ENCODE data around the gene GPR107. TPM values are rescaled to one million over a fixed set of nuclear protein-coding genes. Genes with fewer than 3 reads are reported as not detected.
A peak's percentile ranks its signal among the peaks of the same experiment; 100 is the strongest.

Gene GPR107
- total and polyA plus RNA-seq, 12 donors = 8.9 to 45.9 (median 30.8) TPM

- Histone ChIP-seq H3K4me3 (peak overlapping the region in 1 of 4 donors; percentile 44), H3K36me3 (replicated peaks in 1 of 2) (no peaks in the 10 kb centered on the region), H3K9me3 (replicated peaks in 1 of 3) (no peaks in the 10 kb centered on the region), H3K27me3 (no peaks in the 10 kb centered on the region), H3K4me1 (replicated peaks in 1 of 2) (peaks cover 30 to 49% of the 10 kb centered on the region in 2 donors), H3K27ac (peak overlapping the region in 4 of 5 donors; percentile 71 to 96 (median 86))
- TF ChIP-seq CTCF (IDR thresholded peaks at IDR 0.05) (no peak), POLR2A (IDR thresholded peaks at IDR 0.05) (no peak)
- intact Hi-C loops (cut with DNase I) = loop anchor here in 1 of 2 donors (10.0 kb wide), 2 partner anchors 47 to 73 kb away; no protein-coding TSS in a partner anchor
- DNase-seq = no peak
- 35 to 72% (median 41%) methylated on average over 6 to 9 of the region's 9 CpGs for WGBS, 4 donors
These were observed 133.8 kb downstream of the GPR107 start for GRCh38 chr9:130187523-130187846.

DNA sequence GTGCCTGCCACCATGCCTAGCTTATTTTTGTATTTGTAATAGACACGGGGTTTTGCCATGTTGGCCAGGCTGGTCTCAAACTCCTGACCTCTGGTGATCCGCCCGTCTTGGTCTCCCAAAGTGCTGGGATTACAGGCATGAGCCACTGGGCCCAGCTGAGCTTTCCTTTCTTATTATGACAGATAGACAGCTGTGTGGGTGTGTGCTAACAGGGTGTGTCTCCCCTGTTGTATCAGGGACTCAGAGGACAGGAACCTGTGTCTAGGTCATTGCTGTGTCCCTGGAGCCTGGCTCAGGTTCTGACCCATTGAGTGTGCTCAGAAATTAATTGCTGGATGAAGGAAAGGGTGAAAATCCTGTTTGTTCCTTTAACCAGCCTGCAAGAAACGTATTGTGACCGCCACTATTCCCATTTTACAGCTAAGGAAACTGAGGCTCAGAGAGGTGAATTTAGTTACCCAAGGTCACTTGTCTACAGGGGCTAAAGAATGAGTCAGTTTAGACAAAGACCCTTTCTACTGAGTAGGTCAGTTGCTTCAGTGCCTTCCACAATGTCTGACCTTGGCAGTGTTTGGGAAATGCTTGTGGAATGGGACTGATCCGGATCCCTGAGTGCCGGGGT lies 135.3 kb downstream of the GPR107 start:
- 79 to 82% (median 81%) methylated on average over 7 of the region's 7 CpGs for WGBS, 4 donors
- intact Hi-C loops (cut with DNase I) = loop anchor here in 1 of 2 donors (10.0 kb wide), 2 partner anchors 46 to 74 kb away; no protein-coding TSS in a partner anchor
- peaks cover 36 to 47% of the 10 kb centered on the region in 2 donors for H3K4me1 ChIP-seq (replicated peaks in 1 of 2)

More for the DNA sequence above, 135.3 kb downstream of the GPR107 start:
- H3K9me3 ChIP-seq (replicated peaks in 1 of 3) = no peaks in the 10 kb centered on the region
- DNase-seq = no peak
- H3K4me3 ChIP-seq = no peak overlapping the region
- peak overlapping the region in 1 of 5 donors; percentile 22 for H3K27ac ChIP-seq
- H3K27me3 ChIP-seq = no peaks in the 10 kb centered on the region
- no peak for TF ChIP-seq CTCF (IDR thresholded peaks at IDR 0.05)
- no peaks in the 10 kb centered on the region for H3K36me3 ChIP-seq (replicated peaks in 1 of 2)

Small RNA genes within 50 kb of the gene (small RNA-seq; reads per million reads assigned to genes)
- gene RF00019 = 0 reads per million in 2 donors

Other genes starting within 250 kb of the GPR107 start
- 10 to 100 TPM; 23.7 to 61.4 (median 39.5) TPM for gene TOR1A, start 229.8 kb upstream of the GPR107 start, total RNA-seq
- 10 to 100 TPM; 19.7 to 51.1 (median 25.5) TPM for gene TOR1A, start 229.8 kb upstream of the GPR107 start, polyA plus RNA-seq
- 10 to 100 TPM; 36.2 to 89.5 (median 42.6) TPM for gene C9orf78, start 218.6 kb upstream of the GPR107 start, total RNA-seq
- gene C9orf78, start 218.6 kb upstream of the GPR107 start, polyA plus RNA-seq = 100 to 1,000 TPM in 1 of 3 donors, 10 to 100 TPM in 2; 35.6 to 116 (median 50.8) TPM
- 10 to 100 TPM in 8 of 9 donors, 1 to 10 TPM in 1; 8.3 to 50.1 (median 34.1) TPM for gene USP20, start 218.4 kb upstream of the GPR107 start, total RNA-seq
- gene USP20, start 218.4 kb upstream of the GPR107 start, polyA plus RNA-seq = 10 to 100 TPM; 14.0 to 73.4 (median 69.5) TPM
- gene FNBP1, start 10.7 kb upstream of the GPR107 start, total RNA-seq = 10 to 100 TPM; 22.6 to 40.4 (median 24.3) TPM
- gene FNBP1, start 10.7 kb upstream of the GPR107 start, polyA plus RNA-seq = 10 to 100 TPM; 15.3 to 26.2 (median 19.9) TPM
- 10 to 100 TPM in 8 of 9 donors, 1 to 10 TPM in 1; 4.0 to 87.6 (median 38.9) TPM for gene NCS1, start 118.5 kb downstream of the GPR107 start, total RNA-seq
- gene NCS1, start 118.5 kb downstream of the GPR107 start, polyA plus RNA-seq = 10 to 100 TPM; 18.5 to 33.8 (median 21.8) TPM
- gene HMCN2, start 211.9 kb downstream of the GPR107 start, total RNA-seq = under 1 TPM in 8 of 9 donors, not detected in 1; 0.11 to 0.66 (median 0.42) TPM
- gene HMCN2, start 211.9 kb downstream of the GPR107 start, polyA plus RNA-seq = 10 to 100 TPM in 1 of 3 donors, 1 to 10 TPM in 1, under 1 TPM in 1; 0.05 to 25.8 (median 2.8) TPM